OCI-LY3 (cell line): ENCODE measurements around the gene TCIRG1.

Source experiments
- H2AFZ ChIP-seq: fragments of 200-600, 300-600 bp; shearing (Covaris generic); 2 replicates; pipeline ENCODE4 v1.6.0; 2014; ENCODE audit warnings: antibody characterized with exemption, low read depth, low read length
- H3K27ac ChIP-seq: fragments of 200-600, 300-600 bp; sonication (generic); 2 replicates; pipeline ENCODE4 v1.5.1; 2014; ENCODE audit warnings: mild to moderate bottlenecking, low read length, moderate library complexity, mixed read lengths
- H3K27me3 ChIP-seq: fragments of 200-600, 300-600 bp; sonication (generic); 2 replicates; pipeline ENCODE4 v1.6.1; 2014; ENCODE audit warnings: low read depth, low read length, mixed read lengths
- H3K36me3 ChIP-seq: fragments of 200-600, 300-600 bp; sonication (generic); replicated peaks from 2 replicates; pipeline ENCODE3; 2014; ENCODE audit warnings: low read depth, low read length, mixed read lengths
- H3K4me1 ChIP-seq: fragments of 300-600, 200-600 bp; sonication (generic); 2 replicates; pipeline ENCODE4 v1.6.1; 2014; ENCODE audit warnings: low read length, mixed read lengths
- H3K4me2 ChIP-seq: fragments of 200-600, 300-600 bp; sonication (generic); 2 replicates; pipeline ENCODE4 v1.6.1; 2014; ENCODE audit warnings: low read length, mixed read lengths
- H3K4me3 ChIP-seq: fragments of 300-600, 200-600 bp; sonication (generic); 2 replicates; pipeline ENCODE4 v1.5.1; 2014; ENCODE audit warnings: antibody characterized with exemption, mild to moderate bottlenecking, low read length, moderate library complexity
- H3K79me2 ChIP-seq: fragments of 300-600, 200-600 bp; shearing (Covaris generic); 2 replicates; pipeline ENCODE4 v1.6.1; 2014; ENCODE audit warnings: mild to moderate bottlenecking, low read length, mixed read lengths
- H3K9ac ChIP-seq: fragments of 300-600, 200-600 bp; shearing (Covaris generic); 2 replicates; pipeline ENCODE4 v1.6.0; 2014; ENCODE audit warnings: mild to moderate bottlenecking, low read length, moderate library complexity
- H3K9me3 ChIP-seq: fragments of 200-600, 300-600 bp; shearing (Covaris generic); 2 replicates; pipeline ENCODE4 v1.6.1; 2014; ENCODE audit warnings: low read length, mixed read lengths; ENCODE audit not compliant: insufficient read depth
- H4K20me1 ChIP-seq: fragments of 200-600, 300-600 bp; sonication (generic); 2 replicates; pipeline ENCODE4 v1.6.1; 2016; ENCODE audit warnings: low read length, mixed read lengths; ENCODE audit not compliant: insufficient read depth
- EZH2phosphoT487 ChIP-seq: fragments of 200-600 bp; shearing (Covaris generic); IDR thresholded peaks from 2 replicates; pipeline ENCODE4 v1.6.1; 2018; ENCODE audit warnings: antibody characterized with exemption, mixed run types, low read depth
- TF ChIP-seq, protein P1 (sequence below): fragments of 200-600, 300-600 bp; sonication (generic); IDR thresholded peaks from 2 replicates; pipeline ENCODE4 v1.5.1; 2014; ENCODE audit warnings: antibody characterized with exemption, low read length, low read depth

TCIRG1 gene

DNA sequence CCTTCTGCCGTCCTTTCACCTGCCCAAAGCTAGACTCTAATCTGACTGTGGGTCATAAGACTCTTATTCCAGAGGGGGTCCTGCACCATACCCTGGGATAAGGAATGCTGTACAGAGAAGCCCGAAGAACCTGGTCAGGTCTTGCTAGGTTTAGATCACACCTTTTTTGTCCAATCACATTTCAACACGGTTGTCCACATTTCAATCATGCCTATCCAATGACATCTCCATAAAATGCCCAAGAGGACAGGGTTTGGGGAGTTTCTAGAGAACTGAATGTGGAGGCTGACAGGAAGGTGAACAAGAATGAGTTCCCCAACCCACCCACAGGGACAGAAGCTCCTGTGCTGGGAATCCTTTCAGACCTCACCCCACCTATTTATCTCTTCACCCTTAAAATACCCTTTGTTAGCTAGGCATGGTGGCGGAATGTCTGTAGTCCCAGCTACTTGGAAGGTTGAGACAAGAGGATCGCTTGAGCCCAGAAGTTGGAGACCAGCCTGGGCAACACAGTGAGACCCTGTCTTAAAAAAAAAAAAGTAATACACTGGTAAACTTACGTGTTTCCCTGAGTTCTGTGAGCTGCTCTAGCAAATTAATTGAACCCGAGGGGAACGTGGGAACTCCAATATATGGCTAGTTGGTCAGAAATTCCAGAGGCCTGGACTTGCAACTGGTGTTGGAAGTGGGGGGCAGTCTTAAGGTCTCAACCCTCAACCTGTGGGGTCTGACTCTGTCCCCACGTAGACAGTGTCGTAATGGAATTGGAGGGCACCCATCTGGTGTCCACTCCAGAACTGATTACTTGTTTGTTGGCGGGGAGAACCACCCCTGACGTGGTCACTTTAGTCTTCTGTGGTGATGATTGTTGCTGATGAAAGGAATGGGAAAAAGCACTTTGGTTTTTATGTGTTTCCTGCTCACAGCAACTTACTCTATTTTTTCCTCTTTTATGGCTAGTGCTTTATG, 17.8 kb downstream of the TCIRG1 start:
- Histone ChIP-seq H3K9ac (no peak overlapping the region), H3K36me3 (peaks cover 43% of the 10 kb centered on the region), H3K4me3 (no peak overlapping the region), H3K79me2 (no peaks in the 10 kb centered on the region), H3K4me2 (no peak overlapping the region), H3K9me3 (no peaks in the 10 kb centered on the region), H3K27me3 (no peaks in the 10 kb centered on the region), H2AFZ (no peak overlapping the region), H3K4me1 (no peaks in the 10 kb centered on the region), H4K20me1 (peaks cover 8% of the 10 kb centered on the region), H3K27ac (no peak overlapping the region)
- TF ChIP-seq EZH2phosphoT487, result no peak
- TF ChIP-seq, protein P1, sequence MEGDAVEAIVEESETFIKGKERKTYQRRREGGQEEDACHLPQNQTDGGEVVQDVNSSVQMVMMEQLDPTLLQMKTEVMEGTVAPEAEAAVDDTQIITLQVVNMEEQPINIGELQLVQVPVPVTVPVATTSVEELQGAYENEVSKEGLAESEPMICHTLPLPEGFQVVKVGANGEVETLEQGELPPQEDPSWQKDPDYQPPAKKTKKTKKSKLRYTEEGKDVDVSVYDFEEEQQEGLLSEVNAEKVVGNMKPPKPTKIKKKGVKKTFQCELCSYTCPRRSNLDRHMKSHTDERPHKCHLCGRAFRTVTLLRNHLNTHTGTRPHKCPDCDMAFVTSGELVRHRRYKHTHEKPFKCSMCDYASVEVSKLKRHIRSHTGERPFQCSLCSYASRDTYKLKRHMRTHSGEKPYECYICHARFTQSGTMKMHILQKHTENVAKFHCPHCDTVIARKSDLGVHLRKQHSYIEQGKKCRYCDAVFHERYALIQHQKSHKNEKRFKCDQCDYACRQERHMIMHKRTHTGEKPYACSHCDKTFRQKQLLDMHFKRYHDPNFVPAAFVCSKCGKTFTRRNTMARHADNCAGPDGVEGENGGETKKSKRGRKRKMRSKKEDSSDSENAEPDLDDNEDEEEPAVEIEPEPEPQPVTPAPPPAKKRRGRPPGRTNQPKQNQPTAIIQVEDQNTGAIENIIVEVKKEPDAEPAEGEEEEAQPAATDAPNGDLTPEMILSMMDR, result no peak

DNA sequence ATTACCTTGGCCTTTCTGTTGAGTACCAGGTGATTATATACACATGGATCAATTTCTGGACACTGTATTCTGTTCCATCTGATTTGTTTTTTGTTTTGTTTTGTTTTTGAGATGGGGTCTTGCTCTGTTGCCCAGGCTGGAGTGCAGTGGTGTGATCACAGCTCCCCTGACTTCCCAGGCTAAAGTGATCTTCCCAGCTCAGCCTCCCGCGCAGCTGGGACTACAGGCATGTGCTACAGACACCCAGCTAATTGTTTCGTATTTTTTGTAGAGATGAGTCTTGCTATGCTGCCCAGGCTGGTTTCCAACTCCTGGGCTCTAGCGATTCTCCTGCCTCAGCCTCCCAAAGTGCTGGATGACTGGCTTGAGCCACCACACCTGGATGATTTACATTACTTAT, 19.0 kb downstream of the TCIRG1 start:
- Histone ChIP-seq H3K4me1 (no peaks in the 10 kb centered on the region), H3K4me2 (no peak overlapping the region), H3K4me3 (no peak overlapping the region), H3K27ac (no peak overlapping the region), H3K9me3 (no peaks in the 10 kb centered on the region), H3K36me3 (peaks cover 46% of the 10 kb centered on the region), H3K27me3 (no peaks in the 10 kb centered on the region), H2AFZ (no peak overlapping the region), H3K9ac (no peak overlapping the region), H4K20me1 (peaks cover 5% of the 10 kb centered on the region), H3K79me2 (no peaks in the 10 kb centered on the region)
- TF ChIP-seq, protein P1, result no peak
- no peak for TF ChIP-seq EZH2phosphoT487

DNA sequence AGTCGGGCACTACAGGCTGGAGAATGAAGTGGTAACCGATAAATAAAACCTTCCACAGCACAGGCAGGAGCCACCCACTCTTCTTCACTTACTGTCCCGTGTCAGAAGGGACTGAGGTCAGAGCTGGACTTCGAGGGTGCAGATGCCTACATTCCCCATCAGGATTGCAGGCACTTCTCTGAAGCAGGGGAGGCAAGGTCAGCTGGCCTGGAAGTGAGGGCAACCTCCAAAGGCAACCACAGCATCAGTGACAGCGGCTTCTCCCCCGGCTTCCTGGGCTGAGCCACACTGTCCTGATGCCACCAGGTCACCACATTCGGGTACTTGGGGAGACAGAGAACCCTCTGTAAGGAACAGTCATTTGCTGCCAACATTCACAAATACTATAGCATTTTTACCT, 22.7 kb downstream of the TCIRG1 start:
- Histone ChIP-seq H3K4me2 (no peak overlapping the region), H3K36me3 (peaks cover 57% of the 10 kb centered on the region), H3K4me3 (no peak overlapping the region), H3K27me3 (no peaks in the 10 kb centered on the region), H3K79me2 (no peaks in the 10 kb centered on the region), H3K9ac (no peak overlapping the region), H3K27ac (no peak overlapping the region), H2AFZ (no peak overlapping the region), H3K4me1 (no peaks in the 10 kb centered on the region), H4K20me1 (no peaks in the 10 kb centered on the region; the same call in 1 of the 2 replicates), H3K9me3 (no peaks in the 10 kb centered on the region)
- no peak for TF ChIP-seq EZH2phosphoT487
- TF ChIP-seq, protein P1, result no peak

DNA sequence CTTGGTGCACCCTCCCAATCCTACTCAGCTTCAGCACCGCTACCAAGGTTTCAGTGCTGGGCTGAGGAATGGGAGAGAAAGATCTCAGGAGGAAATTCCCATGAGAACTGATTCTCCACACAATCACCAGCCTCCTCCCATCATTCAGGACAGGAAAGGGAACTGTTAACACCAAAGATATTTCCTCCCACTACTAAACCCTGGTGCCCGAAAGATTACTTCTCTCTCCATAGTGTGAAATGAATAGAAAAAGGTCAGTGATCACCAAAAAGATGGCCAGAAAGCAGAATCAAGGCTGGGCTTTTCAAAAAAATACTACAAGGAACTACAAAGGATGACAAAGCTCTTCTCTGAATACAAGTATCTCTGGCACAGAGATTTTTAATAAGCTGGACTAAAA, 26.1 kb downstream of the TCIRG1 start:
- no peaks in the 10 kb centered on the region for H3K27me3 ChIP-seq
- TF ChIP-seq, protein P1, result no peak
- no peak overlapping the region for H3K4me2 ChIP-seq
- H2AFZ ChIP-seq, result no peak overlapping the region
- H3K36me3 ChIP-seq, result peaks cover 58% of the 10 kb centered on the region
- no peaks in the 10 kb centered on the region for H3K4me1 ChIP-seq
- no peaks in the 10 kb centered on the region for H3K79me2 ChIP-seq
- H3K9me3 ChIP-seq, result no peaks in the 10 kb centered on the region
- H4K20me1 ChIP-seq, result no peaks in the 10 kb centered on the region; the same call in 1 of the 2 replicates
- H3K4me3 ChIP-seq, result no peak overlapping the region
- H3K27ac ChIP-seq, result no peak overlapping the region
- H3K9ac ChIP-seq, result no peak overlapping the region
